AG08395 (cell line): Measurements from ENCODE around the gene LINC00237.
A peak's percentile ranks its signal among the peaks of the same experiment; 100 is the strongest.

Experiments
- DNase-seq: peaks from one replicate; pipeline ENCODE4 v3.0.0; 2012; ENCODE audit warnings: mixed read lengths, low spot score

LINC00237 gene

DNA sequence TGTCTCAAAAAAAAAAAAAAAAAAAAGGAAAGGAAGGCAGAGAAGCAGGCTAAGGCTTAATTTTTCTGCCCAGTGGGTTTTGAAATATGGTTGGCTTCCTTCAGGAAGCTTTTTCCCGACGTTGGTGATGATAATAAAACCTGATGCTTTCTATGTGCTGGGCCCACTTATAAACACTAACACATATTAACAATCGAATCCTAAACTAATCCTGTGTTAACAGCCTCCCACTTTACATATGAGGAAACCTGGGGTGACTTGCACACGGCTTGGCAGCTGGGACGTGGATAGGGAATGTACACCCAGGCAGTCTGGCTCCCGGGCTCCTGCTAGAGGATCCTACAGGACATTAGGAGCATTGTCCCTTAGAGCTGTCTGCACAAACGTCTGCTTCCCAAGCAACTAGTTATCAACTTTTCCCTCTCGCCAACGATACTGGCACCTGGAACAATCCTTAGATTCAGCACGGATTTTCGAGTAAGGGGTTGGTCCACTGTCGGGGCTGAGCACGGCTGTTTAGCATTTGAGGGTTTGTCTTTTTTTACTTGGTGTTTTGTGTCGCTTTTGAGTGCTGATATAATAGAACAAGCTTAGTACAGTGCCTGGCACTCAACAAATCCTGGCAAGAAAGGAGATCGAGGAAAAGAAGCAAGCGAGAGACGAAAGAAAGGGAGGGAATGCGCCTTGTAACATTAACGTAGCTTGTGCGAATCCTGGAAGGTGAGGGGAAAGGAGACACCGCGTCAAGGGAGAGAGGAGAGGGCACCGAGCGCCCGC is 19.1 kb upstream of the LINC00237 start:
- DNase-seq, result peak; percentile 65

DNA sequence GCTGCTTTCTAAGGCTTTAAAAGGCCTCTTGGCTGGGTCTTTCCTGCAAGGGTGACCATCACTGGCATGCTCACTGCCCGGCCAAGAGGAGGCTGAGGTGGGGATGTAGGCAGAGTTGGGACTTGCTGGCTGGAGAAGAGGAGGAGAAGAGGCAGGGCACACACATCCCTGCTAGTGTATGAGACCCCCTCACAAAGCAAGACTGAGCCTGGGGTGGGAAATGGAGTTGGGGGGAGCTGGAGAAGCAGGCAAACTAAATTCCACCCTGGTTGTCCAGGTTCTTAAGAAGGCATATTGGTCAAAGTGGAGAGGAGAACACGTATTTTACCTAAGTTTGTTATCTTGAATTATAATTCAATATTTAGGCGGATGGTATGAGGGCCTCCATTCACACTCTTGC is 18.0 kb upstream of the LINC00237 start:
- no peak for DNase-seq

DNA sequence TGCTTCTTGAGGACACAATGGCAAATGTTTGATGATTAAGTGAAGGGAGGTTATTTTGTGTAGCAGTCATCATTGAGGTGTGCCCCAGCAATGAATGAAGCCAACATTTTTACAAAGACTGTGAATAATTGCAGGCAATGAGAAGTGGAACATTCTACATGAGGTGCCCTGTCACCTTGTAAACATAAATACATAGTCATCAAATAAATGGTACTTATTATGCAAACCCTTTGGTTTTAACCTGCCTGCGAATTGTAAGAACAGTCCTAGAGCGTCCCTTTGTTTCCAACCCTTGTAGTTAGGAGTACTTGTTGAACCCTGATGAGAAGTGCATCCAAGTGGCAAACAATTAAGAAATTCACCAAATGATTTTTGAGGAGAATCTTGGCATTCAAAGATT is 12.6 kb upstream of the LINC00237 start:
- no peak for DNase-seq

DNA sequence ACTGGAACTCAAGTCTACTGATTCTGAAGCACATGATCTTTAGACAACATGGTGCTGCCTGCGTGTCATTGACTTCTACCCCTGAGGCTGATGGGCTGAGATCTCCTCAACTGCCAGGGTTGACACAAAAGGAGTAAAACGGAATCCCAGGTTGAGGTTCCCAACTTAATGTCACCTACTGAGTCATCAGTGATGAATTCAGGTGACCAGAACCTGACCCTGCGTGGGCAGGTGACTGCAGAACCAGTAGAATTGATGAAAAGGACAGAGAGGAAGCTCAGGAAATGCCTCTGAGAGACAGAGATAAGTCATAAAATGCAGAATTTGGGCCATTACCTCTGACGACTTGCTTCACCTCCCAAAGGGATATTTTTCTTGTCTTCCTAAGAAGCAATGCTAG is 12.0 kb upstream of the LINC00237 start:
- no peak for DNase-seq

DNA sequence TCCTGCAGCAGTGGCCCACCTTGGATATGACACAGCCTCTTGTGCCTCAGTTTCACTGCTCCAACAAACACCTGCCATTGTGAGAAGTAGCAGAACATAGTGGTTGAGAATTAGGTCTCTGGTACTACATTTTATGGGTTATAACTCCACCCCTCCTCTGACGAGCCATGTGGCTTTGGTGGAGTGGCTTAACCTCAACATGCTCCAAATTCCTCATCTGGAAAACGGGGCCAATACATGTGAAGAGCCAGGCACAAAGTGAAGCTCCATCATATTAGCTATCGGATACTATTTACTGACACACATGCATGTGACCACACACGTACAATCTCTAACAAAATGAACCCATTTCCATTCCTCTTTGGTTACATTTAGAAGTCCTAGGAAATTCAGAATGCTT is 11.4 kb upstream of the LINC00237 start:
- DNase-seq, result no peak

DNA sequence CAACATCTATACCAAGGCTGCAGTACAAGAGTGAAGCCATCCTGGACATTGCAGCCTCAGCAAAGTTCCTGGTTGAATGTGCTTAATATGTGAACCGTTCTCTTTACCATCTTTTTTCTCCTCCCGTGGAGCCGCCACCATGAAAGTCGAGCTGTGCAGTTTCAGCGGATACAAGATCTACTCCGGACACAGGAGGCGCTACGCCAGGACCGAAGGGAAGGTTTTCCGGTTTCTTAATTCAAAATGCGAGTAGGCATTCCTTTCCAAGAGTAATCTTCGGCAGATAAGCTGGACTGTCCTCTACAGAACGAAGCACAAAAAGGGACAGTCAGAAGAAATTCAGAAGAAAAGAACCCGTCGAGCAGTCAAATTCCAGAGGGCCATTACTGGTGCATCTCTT is 8.4 kb upstream of the LINC00237 start:
- no peak for DNase-seq

DNA sequence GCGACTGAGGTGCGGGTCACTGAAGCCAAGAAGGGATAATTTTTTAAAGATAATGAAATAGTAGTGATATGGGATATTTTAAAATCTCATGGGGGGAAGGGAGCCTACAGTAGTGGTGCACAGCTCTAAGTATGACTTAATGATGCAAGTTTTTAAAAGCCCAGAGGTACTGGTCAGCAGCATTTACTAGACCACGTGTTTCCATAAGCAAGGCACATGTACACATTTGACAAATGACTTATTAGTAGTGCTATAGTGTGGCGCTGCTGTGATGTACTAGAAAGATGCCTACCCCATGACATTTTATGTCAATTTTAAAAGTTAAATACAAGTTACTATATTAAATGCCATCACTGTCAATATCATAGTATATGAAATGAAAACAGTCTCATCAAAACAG is 7.5 kb upstream of the LINC00237 start:
- DNase-seq, result no peak

DNA sequence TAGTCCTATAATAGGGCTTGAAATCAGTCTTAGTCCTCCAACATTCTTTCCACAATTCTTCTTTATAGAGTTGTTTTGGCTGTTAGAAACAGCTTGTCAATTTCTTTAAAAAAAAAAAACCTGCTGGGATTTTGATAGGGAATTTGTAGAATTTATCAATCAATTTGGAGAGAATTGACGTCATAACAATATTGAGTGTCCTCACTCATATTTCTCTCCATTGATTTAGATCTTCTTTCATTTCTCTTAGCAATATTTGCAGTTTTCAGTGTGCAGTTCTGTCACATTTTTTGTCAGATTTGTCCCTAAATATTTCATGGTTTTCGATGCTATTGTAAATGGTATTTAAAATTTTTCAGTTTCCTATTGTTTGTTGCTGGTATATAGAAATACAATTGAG is 5.3 kb upstream of the LINC00237 start:
- DNase-seq, result no peak

DNA sequence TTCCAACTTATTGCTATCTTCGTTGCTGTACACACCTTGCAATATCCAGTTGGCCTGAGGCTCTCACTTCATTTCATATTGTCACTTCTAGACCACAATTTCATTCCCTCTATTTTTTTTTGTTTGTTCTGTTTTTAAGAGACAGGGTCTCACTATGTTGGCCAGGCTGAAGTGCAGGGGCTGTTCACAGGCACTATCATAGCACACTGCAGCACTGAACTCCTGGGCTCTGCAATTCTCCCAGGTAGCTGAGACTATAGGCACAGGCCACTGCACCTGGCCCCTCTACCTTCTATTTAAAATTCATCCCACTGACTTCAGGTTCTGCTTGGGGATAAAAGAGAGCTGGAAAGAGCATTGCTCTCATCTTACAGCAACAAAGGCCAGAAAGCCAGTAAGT is 4.7 kb upstream of the LINC00237 start:
- no peak for DNase-seq

DNA sequence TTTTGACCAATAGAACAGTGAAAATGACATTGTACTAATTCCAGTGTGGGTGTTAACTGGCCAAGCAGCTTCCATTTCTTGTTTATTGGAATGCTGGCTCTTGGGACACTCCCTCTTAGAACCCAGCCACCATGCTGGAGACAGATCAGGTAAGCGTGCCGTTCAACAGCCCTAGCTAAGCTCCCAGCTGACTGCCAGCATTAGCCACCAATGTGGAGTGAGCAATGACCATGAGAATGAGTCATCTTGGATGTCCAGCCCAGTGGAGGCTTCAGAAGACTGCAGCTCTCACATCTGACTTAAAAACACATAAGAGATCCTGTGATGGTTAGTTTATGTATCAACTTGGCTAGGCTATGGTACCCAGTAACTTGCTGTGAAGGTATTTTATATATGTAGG is 3.0 kb upstream of the LINC00237 start:
- DNase-seq, result peak; percentile 29

DNA sequence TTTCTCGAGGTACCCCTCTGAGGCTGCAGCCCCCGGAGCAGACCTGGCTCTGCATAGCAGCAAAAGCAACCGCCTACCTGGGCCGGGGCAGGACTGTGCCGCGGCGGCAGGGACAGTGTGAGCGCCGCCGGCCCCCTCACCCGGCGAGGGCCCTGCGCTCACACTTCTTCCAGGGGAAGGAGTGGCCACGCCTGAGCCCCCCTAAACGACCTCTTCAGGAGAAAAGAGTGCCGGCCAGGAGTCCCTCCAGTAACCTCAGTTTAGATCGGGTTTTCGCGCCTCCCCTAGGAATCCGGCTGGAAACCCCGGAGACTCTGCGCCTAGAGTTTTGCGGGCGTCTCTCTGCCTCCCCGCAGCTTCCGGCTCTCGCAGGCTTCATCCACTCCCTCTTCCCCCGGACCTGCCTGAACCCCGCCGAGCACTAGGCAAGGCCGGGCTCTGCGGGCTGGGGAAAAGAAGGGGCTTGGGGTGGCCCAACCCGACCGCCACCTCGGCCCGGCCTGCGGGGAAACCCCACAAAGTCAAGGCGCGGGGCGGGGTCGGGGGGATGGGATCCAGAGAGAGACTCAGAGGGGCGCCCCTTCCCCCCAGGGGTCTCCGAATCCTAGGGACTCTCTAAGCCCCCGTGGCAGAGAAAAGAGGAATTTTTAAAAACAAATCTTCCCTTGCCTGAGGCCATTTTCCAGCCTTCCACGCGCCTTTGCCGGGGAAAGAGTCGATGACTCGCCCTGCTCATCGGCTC is 558 bp downstream of the LINC00237 start:
- no peak for DNase-seq

DNA sequence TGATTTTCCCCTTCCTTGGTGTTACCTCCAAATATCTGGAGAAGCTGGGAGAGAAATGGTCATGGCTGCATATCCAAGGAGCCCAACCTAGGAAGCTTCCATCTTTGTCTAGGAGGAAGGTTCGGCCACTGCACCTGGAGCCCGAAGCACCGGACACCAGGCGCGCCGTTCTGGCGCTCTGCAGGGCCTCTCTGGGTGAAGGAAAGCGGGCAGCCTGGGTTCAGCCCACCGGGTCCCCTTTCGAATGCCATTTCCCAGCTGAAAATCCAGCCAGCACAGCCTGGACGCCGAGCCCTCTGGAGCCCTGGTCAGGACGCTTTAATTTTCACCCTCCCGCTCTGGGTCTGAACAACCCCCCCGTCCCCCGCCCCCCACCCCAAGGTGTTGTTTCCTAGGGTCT is 1.2 kb downstream of the LINC00237 start:
- DNase-seq, result no peak

DNA sequence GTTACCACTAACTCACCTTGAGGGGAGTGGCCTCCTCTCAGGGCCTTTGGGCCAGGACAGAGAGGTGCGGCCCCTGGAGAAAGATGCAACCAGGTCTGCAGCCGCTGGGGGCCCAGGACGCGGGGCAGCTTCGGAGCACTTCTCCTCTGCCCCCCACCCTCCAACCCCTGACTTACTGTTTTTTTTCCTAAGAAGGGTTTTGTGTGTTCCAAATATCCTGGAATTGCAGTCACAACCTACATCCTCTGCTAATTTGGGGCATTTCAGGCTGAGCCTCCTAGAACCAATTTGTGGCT is 1.7 kb downstream of the LINC00237 start:
- no peak for DNase-seq

DNA sequence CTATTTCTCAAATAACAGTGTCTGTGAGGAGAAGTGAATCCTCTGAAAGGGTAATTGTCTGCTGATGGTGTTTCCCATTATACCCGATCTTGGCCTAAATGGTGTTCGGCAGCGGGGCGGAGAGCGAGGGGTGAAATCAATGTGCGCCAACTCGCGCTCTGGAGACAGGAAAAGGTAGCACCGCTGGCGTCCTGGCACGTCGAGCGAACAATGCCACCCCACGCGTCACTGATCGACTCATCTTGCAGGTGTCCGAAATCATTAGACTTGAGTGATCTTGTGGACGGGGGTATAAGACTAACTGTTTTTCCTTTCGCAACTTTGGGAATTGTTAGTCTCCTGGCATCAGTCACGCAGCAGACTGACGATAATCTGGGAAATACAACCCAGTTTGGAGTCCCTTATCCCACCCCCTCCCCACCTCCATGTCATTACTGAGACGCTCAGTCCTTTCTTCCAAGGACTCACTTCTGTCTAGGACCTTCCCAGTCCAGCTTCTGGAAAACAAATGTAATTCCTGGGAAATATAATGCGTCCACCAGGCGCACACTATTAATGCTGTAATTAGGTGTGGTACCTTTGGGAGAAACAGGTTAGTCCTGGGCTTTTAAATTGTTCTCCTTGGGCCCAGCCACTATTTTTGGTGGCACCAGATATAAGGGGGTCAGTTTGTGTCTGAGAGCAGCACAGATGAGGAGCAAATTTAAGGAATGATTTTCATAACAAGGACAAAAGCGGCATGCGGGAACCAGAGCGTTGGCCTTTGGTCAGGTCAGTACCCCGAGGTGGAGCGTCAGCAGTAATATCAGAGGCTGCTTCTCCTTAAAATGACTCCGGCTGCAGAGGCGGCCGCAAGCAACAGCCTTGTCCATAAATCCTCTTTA is 2.3 kb downstream of the LINC00237 start:
- DNase-seq, result no peak

DNA sequence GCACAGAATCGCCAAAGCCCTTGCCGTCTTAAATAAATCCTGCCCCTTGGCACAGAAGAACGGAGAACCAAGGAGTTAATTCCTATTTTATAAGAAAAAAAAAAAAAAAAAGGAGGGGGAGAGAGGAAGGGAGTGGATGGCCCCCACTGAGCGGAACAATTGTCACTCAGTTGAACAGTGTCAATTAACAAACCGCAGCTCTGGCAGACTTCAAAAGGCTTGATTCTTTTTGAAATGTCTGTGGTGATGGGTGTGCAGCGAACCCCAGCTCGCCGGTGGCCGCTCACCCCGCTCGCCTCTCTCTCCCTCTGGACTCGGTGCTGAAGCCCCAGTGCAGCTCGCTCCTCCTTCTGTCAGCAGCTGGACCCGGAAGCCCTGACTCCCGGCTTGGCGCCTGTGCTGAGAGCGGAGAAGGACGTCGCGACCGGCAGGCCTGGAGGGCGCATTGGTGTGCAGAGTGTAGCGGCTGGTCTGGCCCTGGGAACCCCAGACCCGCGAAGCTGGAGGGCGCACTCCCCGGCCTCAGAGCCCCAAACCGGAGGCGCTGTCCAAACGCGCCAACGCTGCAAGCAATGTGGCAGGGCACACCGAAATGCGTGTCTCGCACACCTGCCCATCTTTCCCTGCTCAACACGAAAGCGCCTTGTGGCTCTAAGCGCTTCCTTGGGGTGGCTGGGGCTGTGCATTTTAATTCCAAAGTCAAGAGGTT is 3.4 kb downstream of the LINC00237 start:
- DNase-seq, result peak; percentile 36

DNA sequence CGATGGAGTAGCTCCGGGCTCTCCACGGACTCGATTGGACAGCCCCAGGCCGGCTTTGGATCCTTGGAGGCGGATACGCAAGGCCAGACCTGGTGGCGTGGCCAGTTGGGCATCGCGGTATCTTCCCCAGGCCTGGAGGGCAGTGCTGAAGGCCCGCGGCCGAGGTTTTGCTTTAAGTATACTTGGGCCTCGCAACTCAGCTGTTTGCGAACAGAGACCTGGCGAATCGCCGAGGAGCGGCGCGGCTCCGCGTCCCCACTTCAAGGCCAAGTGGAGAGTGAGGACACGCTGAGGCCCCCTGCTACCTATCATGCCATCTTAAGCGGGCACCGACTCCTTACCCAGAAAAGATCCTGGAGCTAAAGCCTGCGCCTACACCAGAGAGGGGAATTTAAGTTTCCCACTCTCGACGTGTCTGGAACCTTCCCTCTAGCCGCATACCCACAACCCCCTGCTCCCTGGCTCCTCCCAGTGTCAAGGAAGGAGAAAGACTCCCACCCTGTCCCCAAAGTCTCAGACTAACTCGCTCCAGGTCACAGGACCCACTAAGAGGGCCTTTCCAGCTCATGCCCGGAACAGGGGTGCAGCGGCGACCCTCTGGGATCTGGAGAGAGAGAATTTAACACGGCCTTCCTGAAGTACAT is 4.1 kb downstream of the LINC00237 start:
- DNase-seq, result no peak

DNA sequence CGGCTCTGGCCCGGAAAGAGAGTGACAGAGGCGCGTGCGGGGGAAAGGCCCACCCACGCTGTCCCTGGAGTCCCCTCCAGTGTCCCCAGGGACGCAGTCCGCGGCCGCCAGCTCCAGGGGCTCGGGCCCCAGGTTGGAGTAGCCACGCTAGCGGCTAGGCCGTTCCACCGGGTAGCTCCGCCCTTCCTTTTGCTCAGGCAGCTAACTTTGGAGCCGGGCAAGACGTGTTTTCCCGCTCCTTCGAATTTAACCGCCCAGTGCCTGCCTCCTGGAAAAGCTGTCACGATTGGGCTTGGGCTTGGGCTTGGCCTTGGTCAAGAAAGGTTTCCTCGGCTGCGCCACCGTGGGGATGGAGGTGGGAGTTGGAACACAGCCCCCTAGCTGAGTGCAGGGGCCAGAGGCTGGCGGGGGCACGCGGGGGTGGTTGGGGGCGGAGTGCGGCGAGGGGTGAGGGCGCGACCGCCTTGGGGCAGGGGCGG is 4.7 kb downstream of the LINC00237 start:
- no peak for DNase-seq

DNA sequence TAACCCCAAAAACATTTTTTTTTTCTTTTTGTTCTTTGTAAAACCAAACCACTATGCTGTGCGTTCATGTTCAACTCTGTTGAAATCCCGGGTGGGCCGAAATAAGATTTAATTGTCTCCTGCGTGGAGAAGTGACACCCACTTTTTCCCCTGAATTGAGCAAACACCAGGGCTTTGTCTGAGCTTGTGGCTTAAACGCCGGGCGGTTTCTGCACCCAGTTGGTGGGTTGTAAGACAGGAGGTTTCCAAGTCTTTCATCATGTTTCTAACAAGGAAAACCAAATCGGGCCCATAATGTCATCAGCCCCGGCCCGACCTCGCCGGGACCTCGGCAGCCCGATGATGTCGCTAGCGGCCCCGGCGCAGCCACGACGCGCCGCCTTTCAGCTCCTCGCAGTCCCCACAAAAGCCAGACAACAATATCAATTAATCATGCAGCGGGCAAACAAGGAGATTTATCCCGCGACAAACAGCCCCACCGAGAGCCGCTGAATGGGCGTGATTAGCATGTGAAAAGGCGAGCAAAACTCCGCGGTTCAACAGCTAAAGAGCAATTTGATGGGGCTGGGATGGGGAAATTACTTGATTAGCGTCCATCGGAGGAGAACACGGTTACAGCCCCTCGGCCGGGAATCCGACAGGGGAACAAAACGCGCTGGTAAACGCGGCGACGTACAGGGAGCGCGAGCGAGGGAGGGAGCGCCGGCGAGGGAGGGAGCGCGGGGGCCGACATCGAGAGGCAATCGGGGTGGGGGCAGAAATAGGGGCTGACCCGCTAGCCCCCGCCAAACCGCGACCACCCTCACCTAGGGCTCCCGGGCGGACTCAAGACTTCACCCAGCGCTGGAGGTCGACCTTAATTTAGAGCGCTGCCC is 5.3 kb downstream of the LINC00237 start:
- DNase-seq, result no peak

DNA sequence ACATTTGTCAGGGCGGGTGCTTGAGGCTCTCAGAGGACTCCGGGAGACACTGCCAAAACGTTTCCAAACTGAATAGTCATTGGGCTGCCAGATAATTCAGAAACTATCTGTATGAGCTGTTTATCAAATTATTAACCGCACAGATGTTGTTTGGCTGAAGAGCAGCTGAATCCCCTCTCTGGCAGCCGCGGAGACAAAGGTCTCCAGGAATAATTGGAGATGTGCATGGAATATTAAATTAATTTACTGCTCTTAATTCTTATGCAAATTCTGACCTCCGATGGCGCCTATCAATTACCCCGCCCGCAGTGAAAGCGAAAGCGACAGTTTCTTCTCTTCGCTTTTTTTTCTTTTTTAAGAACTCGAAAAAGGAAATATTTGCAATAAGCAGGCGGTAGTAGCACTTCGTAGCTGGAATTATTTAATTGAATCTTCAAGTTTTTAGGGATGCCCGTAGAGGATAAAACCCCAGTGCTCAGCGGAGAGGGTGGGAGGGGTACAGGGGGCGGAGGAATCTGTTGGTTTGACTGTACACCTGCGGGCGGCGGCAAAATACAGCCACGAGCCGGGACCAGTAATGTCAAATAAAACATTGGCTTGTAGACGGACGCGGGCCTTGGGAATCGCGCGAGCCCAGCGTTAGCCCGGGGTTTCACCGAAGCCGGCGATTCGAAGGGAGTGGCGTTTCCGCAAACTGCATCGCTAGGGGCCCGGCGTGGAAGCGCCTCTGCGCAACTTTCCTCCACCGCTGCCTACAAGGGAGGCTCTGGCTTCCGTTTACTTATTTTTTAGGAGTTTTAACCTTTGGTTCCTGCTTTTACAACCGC is 6.2 kb downstream of the LINC00237 start:
- DNase-seq, result no peak
